Loucy (cell line): ENCODE measurements around the gene KIF13A.

ENCODE experiments used
- EZH2phosphoT487 ChIP-seq: fragments of 200-600 bp; IDR thresholded peaks from 2 replicates; pipeline ENCODE4 v1.6.1; 2018; ENCODE audit warnings: antibody characterized with exemption, mild to moderate bottlenecking, moderate library complexity, borderline replicate concordance
- TF ChIP-seq, protein P1 (sequence below): fragments of 200-600 bp; sonication (generic); conservative IDR thresholded peaks from 2 replicates; pipeline ENCODE4 v1.5.1; 2014; ENCODE audit warnings: mild to moderate bottlenecking, antibody characterized with exemption, low read length

DNA sequence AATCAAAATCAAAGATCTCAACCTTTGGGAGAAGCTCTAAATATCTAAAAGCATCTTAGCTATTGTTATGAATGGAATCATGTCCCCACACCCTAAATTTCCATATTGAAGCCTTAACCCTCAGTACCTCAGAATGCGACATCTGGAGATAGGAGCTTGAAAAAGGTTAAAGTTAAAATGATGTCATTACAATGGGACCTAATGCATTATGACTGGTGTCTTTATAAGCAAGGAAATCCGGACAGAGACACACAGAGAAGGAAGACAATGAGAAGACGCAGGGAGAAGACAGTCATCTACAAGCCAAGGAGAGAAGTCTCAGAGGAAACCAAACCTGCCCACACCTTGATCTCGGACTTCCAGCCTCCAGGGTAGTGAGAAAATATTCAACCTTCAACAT is 46.1 kb downstream of the KIF13A start:
- TF ChIP-seq, protein P1, sequence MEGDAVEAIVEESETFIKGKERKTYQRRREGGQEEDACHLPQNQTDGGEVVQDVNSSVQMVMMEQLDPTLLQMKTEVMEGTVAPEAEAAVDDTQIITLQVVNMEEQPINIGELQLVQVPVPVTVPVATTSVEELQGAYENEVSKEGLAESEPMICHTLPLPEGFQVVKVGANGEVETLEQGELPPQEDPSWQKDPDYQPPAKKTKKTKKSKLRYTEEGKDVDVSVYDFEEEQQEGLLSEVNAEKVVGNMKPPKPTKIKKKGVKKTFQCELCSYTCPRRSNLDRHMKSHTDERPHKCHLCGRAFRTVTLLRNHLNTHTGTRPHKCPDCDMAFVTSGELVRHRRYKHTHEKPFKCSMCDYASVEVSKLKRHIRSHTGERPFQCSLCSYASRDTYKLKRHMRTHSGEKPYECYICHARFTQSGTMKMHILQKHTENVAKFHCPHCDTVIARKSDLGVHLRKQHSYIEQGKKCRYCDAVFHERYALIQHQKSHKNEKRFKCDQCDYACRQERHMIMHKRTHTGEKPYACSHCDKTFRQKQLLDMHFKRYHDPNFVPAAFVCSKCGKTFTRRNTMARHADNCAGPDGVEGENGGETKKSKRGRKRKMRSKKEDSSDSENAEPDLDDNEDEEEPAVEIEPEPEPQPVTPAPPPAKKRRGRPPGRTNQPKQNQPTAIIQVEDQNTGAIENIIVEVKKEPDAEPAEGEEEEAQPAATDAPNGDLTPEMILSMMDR: no peak
- no peak for TF ChIP-seq EZH2phosphoT487
